Stomach (tissue), 4 donors: Measurements from ENCODE around the gene ILF3.

Source experiments
- POLR2A ChIP-seq, 4 donors: fragments of 450-650 bp; IDR thresholded peaks; one replicate each; pipeline ENCODE4 v1.6.1; 2016; ENCODE audit warnings: antibody characterized with exemption in 4 of 4, control low read depth in 2 of 4, mild to moderate bottlenecking in 1 of 4, moderate library complexity in 1 of 4
- POLR2AphosphoS5 ChIP-seq, 3 donors: sonication (generic); formaldehyde crosslinking; IDR thresholded peaks; one replicate each; pipeline ENCODE4 v1.6.1; 2016; ENCODE audit warnings: antibody characterized with exemption in 3 of 3
- TF ChIP-seq, protein P1 (sequence below), 7 experiments: fragments of 450-650 bp in 4 of 7; fragments of 200-600 bp in 3 of 7; sonication (generic) in 3 of 7; IDR thresholded peaks; one replicate each; pipeline ENCODE4 v1.5.1; 2016 to 2019; ENCODE audit warnings: antibody characterized with exemption in 7 of 7, control low read depth in 2 of 7, mild to moderate bottlenecking in 1 of 7

DNA sequence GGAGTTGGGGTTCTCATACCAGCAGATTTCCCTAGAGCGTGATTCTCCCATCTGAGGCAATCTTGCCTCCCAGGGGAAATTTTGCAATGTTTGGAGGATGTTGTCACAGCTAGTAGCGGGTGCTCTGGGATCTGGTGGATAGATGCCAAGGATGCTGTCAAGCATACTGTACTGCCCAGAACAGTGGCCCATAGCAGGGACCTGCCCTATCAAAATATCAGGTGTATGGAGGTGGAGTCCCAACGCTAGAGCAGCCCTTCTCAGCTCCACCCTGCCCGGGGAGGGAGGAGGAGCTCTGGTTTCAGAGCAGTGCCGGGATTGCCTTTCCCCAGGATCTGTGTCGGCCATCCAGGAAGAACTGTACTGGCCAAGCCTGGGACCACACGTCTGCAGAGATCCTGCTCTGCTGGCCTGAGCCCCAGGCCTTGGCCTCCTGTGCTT, 36.2 kb downstream of the ILF3 start:
- TF ChIP-seq POLR2AphosphoS5 (IDR thresholded peaks at IDR 0.05): no peak
- TF ChIP-seq POLR2A (IDR thresholded peaks at IDR 0.05): no peak
- TF ChIP-seq, protein P1, sequence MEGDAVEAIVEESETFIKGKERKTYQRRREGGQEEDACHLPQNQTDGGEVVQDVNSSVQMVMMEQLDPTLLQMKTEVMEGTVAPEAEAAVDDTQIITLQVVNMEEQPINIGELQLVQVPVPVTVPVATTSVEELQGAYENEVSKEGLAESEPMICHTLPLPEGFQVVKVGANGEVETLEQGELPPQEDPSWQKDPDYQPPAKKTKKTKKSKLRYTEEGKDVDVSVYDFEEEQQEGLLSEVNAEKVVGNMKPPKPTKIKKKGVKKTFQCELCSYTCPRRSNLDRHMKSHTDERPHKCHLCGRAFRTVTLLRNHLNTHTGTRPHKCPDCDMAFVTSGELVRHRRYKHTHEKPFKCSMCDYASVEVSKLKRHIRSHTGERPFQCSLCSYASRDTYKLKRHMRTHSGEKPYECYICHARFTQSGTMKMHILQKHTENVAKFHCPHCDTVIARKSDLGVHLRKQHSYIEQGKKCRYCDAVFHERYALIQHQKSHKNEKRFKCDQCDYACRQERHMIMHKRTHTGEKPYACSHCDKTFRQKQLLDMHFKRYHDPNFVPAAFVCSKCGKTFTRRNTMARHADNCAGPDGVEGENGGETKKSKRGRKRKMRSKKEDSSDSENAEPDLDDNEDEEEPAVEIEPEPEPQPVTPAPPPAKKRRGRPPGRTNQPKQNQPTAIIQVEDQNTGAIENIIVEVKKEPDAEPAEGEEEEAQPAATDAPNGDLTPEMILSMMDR (IDR thresholded peaks at IDR 0.05): no peak
